Measurements from ENCODE around the gene GPRC5D. TPM values are rescaled to one million over a fixed set of nuclear protein-coding genes. Genes with fewer than 3 reads are reported as not detected.

Gene GPRC5D
- total RNA-seq, 1 donor from 2014 or later: not detected

DNA sequence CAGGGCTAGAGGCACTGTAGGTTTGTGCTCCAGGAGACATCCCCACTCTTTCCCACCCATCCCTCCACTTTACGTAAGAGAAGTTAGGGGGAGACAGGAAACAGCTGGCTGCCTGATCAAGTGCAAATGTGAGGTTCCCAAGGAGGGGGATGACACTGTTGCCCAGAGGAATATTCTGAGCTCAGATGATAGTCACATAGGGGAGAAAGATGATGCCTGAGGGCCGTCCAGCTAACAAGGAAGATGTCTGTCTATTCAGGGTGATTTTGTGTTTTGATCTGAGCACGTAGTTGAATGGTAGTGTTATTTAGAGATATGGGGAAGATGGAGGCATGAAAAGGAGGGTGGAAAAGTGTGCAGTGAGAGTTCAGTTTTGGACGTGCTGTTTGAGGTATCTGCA, 13.9 kb upstream of the GPRC5D start:
- peaks cover 0 to 5% (median 4%) of the 10 kb centered on the region in 3 donors for H3K36me3 ChIP-seq (ENCODE audit: control insufficient read depth in 3 of 3, insufficient read depth in 3 of 3, low read length in 3 of 3)
- no peaks in the 10 kb centered on the region for H3K9me3 ChIP-seq (ENCODE audit: control insufficient read depth in 3 of 3, low read length in 3 of 3)
- H3K27me3 ChIP-seq (ENCODE audit: control insufficient read depth in 3 of 3, insufficient read depth in 3 of 3, low read length in 3 of 3): no peaks in the 10 kb centered on the region
- H3K9ac ChIP-seq (ENCODE audit: low read depth in 1 of 3, low read length in 3 of 3): no peak overlapping the region
- H3K27ac ChIP-seq (ENCODE audit: low read depth, low read length): no peak overlapping the region
- no peak overlapping the region for H3K4me3 ChIP-seq (ENCODE audit: low read length in 3 of 3)
- H3K4me1 ChIP-seq (ENCODE audit: control insufficient read depth in 3 of 3, insufficient read depth in 3 of 3, low read length in 3 of 3): no peaks in the 10 kb centered on the region

- Histone ChIP-seq H3K9ac (ENCODE audit: low read depth in 1 of 3, low read length in 3 of 3) (no peak overlapping the region), H3K4me3 (ENCODE audit: low read length in 3 of 3) (no peak overlapping the region), H3K27ac (ENCODE audit: low read depth, low read length) (no peak overlapping the region), H3K4me1 (ENCODE audit: control insufficient read depth in 3 of 3, insufficient read depth in 3 of 3, low read length in 3 of 3) (no peaks in the 10 kb centered on the region), H3K36me3 (ENCODE audit: control insufficient read depth in 3 of 3, insufficient read depth in 3 of 3, low read length in 3 of 3) (peaks cover 0 to 5% (median 4%) of the 10 kb centered on the region in 3 donors), H3K27me3 (ENCODE audit: control insufficient read depth in 3 of 3, insufficient read depth in 3 of 3, low read length in 3 of 3) (no peaks in the 10 kb centered on the region), H3K9me3 (ENCODE audit: control insufficient read depth in 3 of 3, low read length in 3 of 3) (no peaks in the 10 kb centered on the region)
These were observed 12.3 kb upstream of the GPRC5D start for GRCh38 chr12:12964255-12964654.

- H3K36me3 ChIP-seq (ENCODE audit: control insufficient read depth in 3 of 3, insufficient read depth in 3 of 3, low read length in 3 of 3): peaks cover 0 to 4% (median 0%) of the 10 kb centered on the region in 3 donors
- no peaks in the 10 kb centered on the region for H3K9me3 ChIP-seq (ENCODE audit: control insufficient read depth in 3 of 3, low read length in 3 of 3)
- no peaks in the 10 kb centered on the region for H3K4me1 ChIP-seq (ENCODE audit: control insufficient read depth in 3 of 3, insufficient read depth in 3 of 3, low read length in 3 of 3)
- H3K4me3 ChIP-seq (ENCODE audit: low read length in 3 of 3): no peak overlapping the region
- no peak overlapping the region for H3K9ac ChIP-seq (ENCODE audit: low read depth in 1 of 3, low read length in 3 of 3)
- no peak overlapping the region for H3K27ac ChIP-seq (ENCODE audit: low read depth, low read length)
- no peaks in the 10 kb centered on the region for H3K27me3 ChIP-seq (ENCODE audit: control insufficient read depth in 3 of 3, insufficient read depth in 3 of 3, low read length in 3 of 3)
These were observed 8.8 kb upstream of the GPRC5D start for GRCh38 chr12:12960639-12961209.

DNA sequence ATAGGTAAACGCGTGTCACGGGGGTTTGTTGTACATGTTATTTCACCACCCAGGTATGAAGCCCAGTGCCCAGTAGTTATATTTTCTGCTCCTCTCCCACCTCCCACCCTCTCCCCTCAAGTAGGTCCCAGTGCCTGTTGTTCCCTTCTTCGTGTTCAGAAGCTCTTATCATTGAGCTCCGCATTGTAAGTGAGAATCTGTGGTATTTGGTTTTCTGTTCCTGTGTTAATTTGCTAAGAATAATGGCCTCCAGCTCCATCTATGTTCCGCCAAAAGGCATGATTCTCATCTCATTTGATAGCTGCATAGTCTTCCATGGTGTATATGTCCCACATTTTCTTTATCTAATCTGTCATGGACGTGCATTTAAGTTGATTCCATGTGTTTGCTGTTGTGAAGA, 6.9 kb upstream of the GPRC5D start:
- Histone ChIP-seq H3K27ac (ENCODE audit: low read depth, low read length) (no peak overlapping the region), H3K9me3 (ENCODE audit: control insufficient read depth in 3 of 3, low read length in 3 of 3) (no peaks in the 10 kb centered on the region), H3K27me3 (ENCODE audit: control insufficient read depth in 3 of 3, insufficient read depth in 3 of 3, low read length in 3 of 3) (no peaks in the 10 kb centered on the region), H3K4me3 (ENCODE audit: low read length in 3 of 3) (no peak overlapping the region), H3K4me1 (ENCODE audit: control insufficient read depth in 3 of 3, insufficient read depth in 3 of 3, low read length in 3 of 3) (no peaks in the 10 kb centered on the region), H3K9ac (ENCODE audit: low read depth in 1 of 3, low read length in 3 of 3) (no peak overlapping the region), H3K36me3 (ENCODE audit: control insufficient read depth in 3 of 3, insufficient read depth in 3 of 3, low read length in 3 of 3) (no peaks in the 10 kb centered on the region)

DNA sequence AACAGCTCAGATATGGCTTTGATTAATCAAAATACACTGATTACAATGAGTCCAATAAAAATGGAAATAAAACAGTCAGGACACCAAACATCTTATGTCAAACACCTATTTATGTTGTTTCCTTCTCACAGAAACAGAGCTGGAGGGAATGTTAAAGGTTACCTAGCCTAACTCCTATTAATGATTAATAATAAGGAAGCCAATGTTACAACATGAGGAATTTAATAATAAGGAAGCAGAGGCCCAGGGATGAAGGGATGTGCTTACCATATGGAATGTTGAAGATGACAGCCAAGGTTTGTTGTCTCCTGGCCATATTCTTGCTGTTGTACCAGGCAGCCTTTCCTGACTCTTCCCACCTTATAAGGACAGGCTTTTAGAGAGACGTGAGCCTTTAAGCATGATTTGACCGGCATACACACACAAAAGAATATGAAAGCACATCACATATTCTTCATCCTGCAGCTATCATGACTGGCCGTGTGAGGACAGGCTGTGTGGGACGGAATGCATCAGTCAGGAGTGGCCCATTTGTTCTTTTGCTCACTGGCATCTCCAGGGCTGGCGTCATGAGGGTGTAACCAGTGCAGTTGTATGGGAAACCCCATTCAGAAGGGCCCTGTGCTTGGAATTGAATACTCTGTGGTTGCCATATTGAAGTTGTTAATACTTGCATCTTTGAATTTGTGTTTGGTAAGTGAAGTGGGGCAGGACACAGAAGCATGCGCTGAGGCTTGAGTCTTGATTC, 3.1 kb upstream of the GPRC5D start:
- H3K4me1 ChIP-seq (ENCODE audit: control insufficient read depth in 3 of 3, insufficient read depth in 3 of 3, low read length in 3 of 3): no peaks in the 10 kb centered on the region
- H3K27ac ChIP-seq (ENCODE audit: low read depth, low read length): no peak overlapping the region
- no peaks in the 10 kb centered on the region for H3K36me3 ChIP-seq (ENCODE audit: control insufficient read depth in 3 of 3, insufficient read depth in 3 of 3, low read length in 3 of 3)
- H3K4me3 ChIP-seq (ENCODE audit: low read length in 3 of 3): no peak overlapping the region
- H3K27me3 ChIP-seq (ENCODE audit: control insufficient read depth in 3 of 3, insufficient read depth in 3 of 3, low read length in 3 of 3): no peaks in the 10 kb centered on the region
- H3K9ac ChIP-seq (ENCODE audit: low read depth in 1 of 3, low read length in 3 of 3): no peak overlapping the region
- H3K9me3 ChIP-seq (ENCODE audit: control insufficient read depth in 3 of 3, low read length in 3 of 3): no peaks in the 10 kb centered on the region

- Histone ChIP-seq H3K9me3 (ENCODE audit: control insufficient read depth in 3 of 3, low read length in 3 of 3) (no peaks in the 10 kb centered on the region), H3K36me3 (ENCODE audit: control insufficient read depth in 3 of 3, insufficient read depth in 3 of 3, low read length in 3 of 3) (no peaks in the 10 kb centered on the region), H3K4me3 (ENCODE audit: low read length in 3 of 3) (no peak overlapping the region), H3K9ac (ENCODE audit: low read depth in 1 of 3, low read length in 3 of 3) (no peak overlapping the region), H3K27ac (ENCODE audit: low read depth, low read length) (no peak overlapping the region), H3K4me1 (ENCODE audit: control insufficient read depth in 3 of 3, insufficient read depth in 3 of 3, low read length in 3 of 3) (no peaks in the 10 kb centered on the region), H3K27me3 (ENCODE audit: control insufficient read depth in 3 of 3, insufficient read depth in 3 of 3, low read length in 3 of 3) (no peaks in the 10 kb centered on the region)
These were observed 2.4 kb upstream of the GPRC5D start for GRCh38 chr12:12954356-12954755.

DNA sequence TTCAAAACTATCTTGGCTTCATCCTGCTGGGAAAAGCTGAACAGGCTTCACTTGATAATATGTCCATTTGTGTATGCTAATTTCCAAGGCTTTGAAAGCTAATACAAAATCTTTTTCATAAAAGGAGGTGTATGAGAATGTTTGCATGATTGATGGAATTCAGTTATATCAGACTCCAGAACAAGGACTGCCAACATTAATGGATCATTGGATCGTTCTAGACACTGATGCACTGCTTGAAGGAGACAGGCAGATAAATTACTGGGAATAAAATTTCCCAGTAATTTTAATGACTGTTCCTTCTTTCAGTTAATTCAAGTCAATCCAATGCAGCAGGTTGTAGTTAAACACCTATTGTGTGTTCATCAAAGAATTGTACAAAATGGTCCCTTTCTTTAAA, 466 bp downstream of the GPRC5D start:
- Histone ChIP-seq H3K36me3 (ENCODE audit: control insufficient read depth in 3 of 3, insufficient read depth in 3 of 3, low read length in 3 of 3) (no peaks in the 10 kb centered on the region), H3K4me1 (ENCODE audit: control insufficient read depth in 3 of 3, insufficient read depth in 3 of 3, low read length in 3 of 3) (no peaks in the 10 kb centered on the region), H3K27ac (ENCODE audit: low read depth, low read length) (no peak overlapping the region), H3K4me3 (ENCODE audit: low read length in 3 of 3) (no peak overlapping the region), H3K9ac (ENCODE audit: low read depth in 1 of 3, low read length in 3 of 3) (no peak overlapping the region), H3K27me3 (ENCODE audit: control insufficient read depth in 3 of 3, insufficient read depth in 3 of 3, low read length in 3 of 3) (no peaks in the 10 kb centered on the region), H3K9me3 (ENCODE audit: control insufficient read depth in 3 of 3, low read length in 3 of 3) (no peaks in the 10 kb centered on the region)

GRCh38 chr12:12947902-12948301, 4.1 kb downstream of the GPRC5D start:
- no peaks in the 10 kb centered on the region for H3K4me1 ChIP-seq (ENCODE audit: control insufficient read depth in 3 of 3, insufficient read depth in 3 of 3, low read length in 3 of 3)
- H3K9ac ChIP-seq (ENCODE audit: low read depth in 1 of 3, low read length in 3 of 3): no peak overlapping the region
- H3K27ac ChIP-seq (ENCODE audit: low read depth, low read length): no peak overlapping the region
- H3K9me3 ChIP-seq (ENCODE audit: control insufficient read depth in 3 of 3, low read length in 3 of 3): no peaks in the 10 kb centered on the region
- no peaks in the 10 kb centered on the region for H3K36me3 ChIP-seq (ENCODE audit: control insufficient read depth in 3 of 3, insufficient read depth in 3 of 3, low read length in 3 of 3)
- H3K4me3 ChIP-seq (ENCODE audit: low read length in 3 of 3): no peak overlapping the region
- H3K27me3 ChIP-seq (ENCODE audit: control insufficient read depth in 3 of 3, insufficient read depth in 3 of 3, low read length in 3 of 3): no peaks in the 10 kb centered on the region

- no peak overlapping the region for H3K4me3 ChIP-seq (ENCODE audit: low read length in 3 of 3)
- H3K27ac ChIP-seq (ENCODE audit: low read depth, low read length): no peak overlapping the region
- no peaks in the 10 kb centered on the region for H3K36me3 ChIP-seq (ENCODE audit: control insufficient read depth in 3 of 3, insufficient read depth in 3 of 3, low read length in 3 of 3)
- H3K9ac ChIP-seq (ENCODE audit: low read depth in 1 of 3, low read length in 3 of 3): no peak overlapping the region
- no peaks in the 10 kb centered on the region for H3K9me3 ChIP-seq (ENCODE audit: control insufficient read depth in 3 of 3, low read length in 3 of 3)
- H3K4me1 ChIP-seq (ENCODE audit: control insufficient read depth in 3 of 3, insufficient read depth in 3 of 3, low read length in 3 of 3): no peaks in the 10 kb centered on the region
- no peaks in the 10 kb centered on the region for H3K27me3 ChIP-seq (ENCODE audit: control insufficient read depth in 3 of 3, insufficient read depth in 3 of 3, low read length in 3 of 3)
These were observed 5.1 kb downstream of the GPRC5D start for GRCh38 chr12:12946686-12947355.

- Histone ChIP-seq H3K4me3 (ENCODE audit: low read length in 3 of 3) (no peak overlapping the region), H3K9me3 (ENCODE audit: control insufficient read depth in 3 of 3, low read length in 3 of 3) (no peaks in the 10 kb centered on the region), H3K27ac (ENCODE audit: low read depth, low read length) (no peak overlapping the region), H3K4me1 (ENCODE audit: control insufficient read depth in 3 of 3, insufficient read depth in 3 of 3, low read length in 3 of 3) (no peaks in the 10 kb centered on the region), H3K27me3 (ENCODE audit: control insufficient read depth in 3 of 3, insufficient read depth in 3 of 3, low read length in 3 of 3) (no peaks in the 10 kb centered on the region), H3K36me3 (ENCODE audit: control insufficient read depth in 3 of 3, insufficient read depth in 3 of 3, low read length in 3 of 3) (no peaks in the 10 kb centered on the region), H3K9ac (ENCODE audit: low read depth in 1 of 3, low read length in 3 of 3) (no peak overlapping the region)
These were observed 6.4 kb downstream of the GPRC5D start for GRCh38 chr12:12945591-12945990.
